HG02610 (cell line): Measurements from ENCODE around the gene CRP.
"Not testable (repeated sequence)": the region's sequence is repeated elsewhere in the genome, so short reads cannot be mapped to it uniquely, and the experiment has no call there.

Source experiments
- ATAC-seq: cut with Tn5 transposase; IDR thresholded peaks from one replicate; pipeline ENCODE4 v1.9.1; 2021; ENCODE audit warnings: mild to moderate bottlenecking, moderate library complexity; ENCODE audit not compliant: unreplicated experiment

The CRP gene

GRCh38 chr1:159700312-159700711 is 14.1 kb downstream of the CRP start:
- no peak for ATAC-seq

- no peak for ATAC-seq
These were observed 14.7 kb downstream of the CRP start for GRCh38 chr1:159699653-159700052.

GRCh38 chr1:159699246-159699645 is 15.1 kb downstream of the CRP start:
- no peak for ATAC-seq

GRCh38 chr1:159687511-159687910 is 26.9 kb downstream of the CRP start:
- ATAC-seq: no peak

- no peak for ATAC-seq
These were observed 27.6 kb downstream of the CRP start for GRCh38 chr1:159686599-159687299.

- ATAC-seq: no peak
These were observed 35.5 kb downstream of the CRP start for GRCh38 chr1:159678939-159679338.

- ATAC-seq: no peak
These were observed 39.3 kb downstream of the CRP start for GRCh38 chr1:159675046-159675445.

- not testable (repeated sequence) for ATAC-seq
These were observed 42.0 kb downstream of the CRP start for GRCh38 chr1:159672390-159672789.

- ATAC-seq: no peak
These were observed 45.1 kb downstream of the CRP start for GRCh38 chr1:159669338-159669737.

GRCh38 chr1:159668739-159669138 is 45.6 kb downstream of the CRP start:
- no peak for ATAC-seq

- no peak for ATAC-seq
These were observed 50.1 kb downstream of the CRP start for GRCh38 chr1:159664247-159664646.

- no peak for ATAC-seq
These were observed 50.8 kb downstream of the CRP start for GRCh38 chr1:159663552-159663951.
